ENCODE data around the gene MARCHF3. TPM values are rescaled to one million over a fixed set of nuclear protein-coding genes. Genes with fewer than 3 reads are reported as not detected.
"Not testable (repeated sequence)": the region's sequence is repeated elsewhere in the genome, so short reads cannot be mapped to it uniquely, and the experiment has no call there.

The MARCHF3 gene
- total RNA-seq, 1 experiment from 2014 or later, result 7.5 TPM

DNA sequence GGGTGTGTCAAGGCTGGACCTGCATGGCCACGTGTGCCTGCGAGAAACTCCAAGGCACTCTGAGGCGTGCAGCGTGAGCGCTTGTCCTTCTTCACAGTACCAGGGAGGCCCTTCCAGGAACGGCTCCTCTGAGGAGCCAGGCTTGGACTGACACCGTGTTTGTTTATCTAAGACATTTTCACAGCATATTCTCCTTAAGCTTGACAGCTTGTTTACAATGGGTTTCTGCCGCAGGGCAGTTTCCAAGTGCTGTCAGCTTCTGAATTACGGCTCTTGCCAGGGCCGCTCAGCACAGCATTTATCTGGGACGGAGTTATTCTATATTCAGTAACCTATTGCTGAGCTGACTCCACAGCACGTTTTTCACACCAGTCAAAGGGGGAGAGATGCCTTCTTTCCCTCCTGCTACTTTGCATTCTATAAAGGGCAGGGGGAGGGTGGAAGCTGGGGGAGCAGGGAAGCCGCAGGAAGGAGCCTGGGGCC, 155.0 kb downstream of the MARCHF3 start:
- DNase-seq (ENCODE audit: low read depth), result no peak

GRCh38 chr5:126872561-126873354, 157.6 kb downstream of the MARCHF3 start:
- DNase-seq (ENCODE audit: low read depth), result no peak

GRCh38 chr5:126871441-126871840, 158.9 kb downstream of the MARCHF3 start:
- no peak for DNase-seq (ENCODE audit: low read depth)

DNA sequence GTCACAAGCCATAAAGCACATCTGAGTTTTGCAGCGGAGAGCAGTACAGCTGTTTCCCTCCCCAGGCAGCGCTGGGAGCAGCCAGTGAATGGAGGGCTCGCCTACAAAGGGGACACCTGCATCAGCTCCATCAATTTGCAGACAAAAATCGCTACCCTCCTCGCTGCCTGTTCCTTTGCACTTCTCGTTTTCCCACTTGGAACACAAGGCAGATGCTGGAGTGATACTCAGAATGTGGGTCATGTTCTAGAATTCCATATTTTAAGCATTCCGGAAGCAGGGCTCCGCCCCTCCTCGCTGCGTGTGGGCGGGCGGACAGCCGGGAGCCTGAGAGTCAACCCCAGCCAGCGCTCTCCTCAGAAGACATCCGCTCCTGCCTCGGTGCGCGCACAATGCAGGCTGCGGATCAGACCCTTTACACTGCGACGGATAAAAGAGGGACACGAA, 161.3 kb downstream of the MARCHF3 start:
- DNase-seq (ENCODE audit: low read depth), result no peak

- no peak for DNase-seq (ENCODE audit: low read depth)
Observed at GRCh38 chr5:126868338-126869004, 161.9 kb downstream of the MARCHF3 start.

DNA sequence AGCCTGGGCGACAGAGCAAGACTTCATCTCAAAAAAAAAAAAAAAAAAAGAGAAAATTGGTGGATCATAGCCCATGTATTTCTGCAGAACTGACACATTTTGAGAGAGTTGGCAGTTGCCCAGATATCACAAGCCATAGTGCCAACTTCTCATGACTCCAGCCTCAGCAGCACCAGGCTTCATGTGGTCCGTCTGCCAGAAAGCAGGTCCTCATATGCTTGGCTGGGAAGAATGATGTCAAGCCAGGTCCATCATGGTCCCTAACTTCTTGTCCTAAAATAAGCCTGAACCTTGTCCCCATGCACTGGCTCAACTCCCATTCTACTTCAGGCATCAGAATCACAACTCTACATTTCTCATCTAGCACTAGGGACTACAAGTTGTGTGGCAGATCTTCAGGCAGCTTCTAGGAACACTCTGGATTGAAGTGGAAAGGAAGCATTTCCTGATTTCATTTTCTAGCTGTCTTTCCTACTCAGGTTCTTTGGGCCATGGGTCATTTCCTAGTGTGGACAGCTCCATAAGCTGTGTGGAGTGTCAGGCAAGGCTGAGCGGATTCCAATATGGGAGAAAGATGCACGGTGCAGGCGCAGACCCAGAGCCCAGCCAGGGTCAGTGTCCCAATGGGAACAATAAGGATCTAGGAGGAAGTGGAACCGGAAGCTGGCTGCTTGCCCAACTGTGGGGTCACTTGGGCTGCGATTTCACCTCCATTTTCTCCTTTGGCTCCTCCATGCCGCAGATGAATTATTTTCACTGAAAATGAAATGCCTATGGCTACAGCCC, 163.3 kb downstream of the MARCHF3 start:
- DNase-seq (ENCODE audit: low read depth), result no peak

DNA sequence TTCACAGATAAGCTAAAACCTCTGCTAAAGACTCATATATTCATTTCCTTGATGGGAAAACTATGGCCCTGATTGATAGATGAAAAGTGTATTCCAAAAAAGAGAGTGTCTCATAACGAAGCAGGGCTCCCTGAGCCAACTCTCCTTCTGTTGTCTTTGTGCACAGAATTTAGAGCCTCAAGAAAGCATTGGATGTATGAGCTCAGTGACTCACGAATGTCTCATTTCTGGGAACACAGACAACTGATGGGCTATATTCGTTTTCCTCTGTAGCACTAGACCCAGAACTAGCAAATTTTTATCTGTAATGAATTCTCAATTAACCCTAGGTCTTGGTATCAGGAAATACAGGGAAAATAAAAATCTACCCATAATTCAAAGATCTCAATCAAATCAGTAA, 165.1 kb downstream of the MARCHF3 start:
- DNase-seq (ENCODE audit: low read depth), result peak; percentile 45

DNA sequence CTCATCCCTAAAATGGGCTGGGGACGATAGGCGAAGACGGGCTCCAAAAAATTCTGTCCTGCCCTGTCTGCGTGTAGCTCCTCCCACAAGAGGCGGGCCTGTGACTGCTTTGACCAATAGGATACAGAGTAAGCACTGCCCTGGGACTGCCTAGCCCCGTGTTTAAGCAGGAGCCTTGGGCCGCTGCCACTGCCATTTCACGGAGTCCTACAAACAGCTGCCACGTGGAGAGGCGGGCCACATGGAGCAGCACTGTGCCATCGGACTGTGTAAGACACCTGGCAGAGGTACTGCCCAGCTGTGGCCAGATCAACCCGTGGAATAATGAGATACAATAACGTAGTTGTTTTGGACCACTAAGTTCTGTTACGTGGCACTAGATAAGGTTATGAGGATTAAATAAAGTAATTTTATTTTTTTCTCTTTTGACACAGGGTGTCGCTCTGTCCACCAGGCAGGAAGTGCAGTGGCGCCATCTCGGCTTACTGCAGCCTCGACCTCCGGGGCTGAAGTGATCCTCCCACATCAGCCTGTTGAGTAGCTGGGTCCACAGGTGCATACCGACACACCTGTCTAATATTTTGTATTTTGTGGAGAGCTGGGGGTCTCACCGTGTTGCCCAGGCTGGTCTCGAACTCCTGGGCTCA, 166.2 kb downstream of the MARCHF3 start:
- DNase-seq (ENCODE audit: low read depth), result no peak

DNA sequence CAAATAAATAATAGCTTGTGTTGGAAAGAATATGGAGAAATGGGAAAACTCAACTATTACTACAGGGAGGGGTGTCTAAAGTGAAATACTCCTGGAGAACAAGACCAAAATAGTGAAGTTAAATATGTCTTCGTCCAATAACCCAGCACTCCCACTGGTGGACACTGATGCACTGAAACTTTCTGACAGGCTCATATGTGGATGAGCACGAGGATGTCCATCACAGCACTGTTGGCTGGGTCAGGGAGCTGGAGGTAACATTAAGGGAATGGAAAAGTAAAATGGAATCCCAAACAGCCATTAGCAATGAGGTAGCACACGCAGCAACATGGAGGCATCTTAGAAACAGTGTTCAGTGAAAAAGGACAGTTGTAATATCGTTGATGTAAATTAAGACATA, 167.0 kb downstream of the MARCHF3 start:
- DNase-seq (ENCODE audit: low read depth), result no peak

DNA sequence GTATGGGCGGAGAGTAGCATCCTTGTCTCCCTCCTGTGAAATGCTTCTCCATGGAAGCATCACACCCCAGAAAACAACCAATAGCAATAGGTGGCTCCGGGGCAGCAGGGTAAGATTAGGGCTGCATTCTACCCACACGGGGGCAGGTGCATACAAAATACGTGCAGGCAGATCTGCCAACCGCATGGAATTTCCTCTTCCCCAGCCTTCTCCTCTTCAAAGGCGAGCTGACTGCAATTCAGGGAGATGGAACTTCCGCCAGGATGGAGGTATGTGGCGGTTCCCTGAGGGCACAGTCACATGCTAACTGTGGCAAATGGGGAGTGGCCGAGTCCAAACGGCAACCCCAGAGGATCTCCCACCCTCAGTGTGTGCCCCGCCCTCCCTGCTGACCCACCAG, 171.9 kb downstream of the MARCHF3 start:
- no peak for DNase-seq (ENCODE audit: low read depth)

- DNase-seq (ENCODE audit: low read depth), result no peak
Observed at GRCh38 chr5:126857472-126858410, 172.6 kb downstream of the MARCHF3 start.

DNA sequence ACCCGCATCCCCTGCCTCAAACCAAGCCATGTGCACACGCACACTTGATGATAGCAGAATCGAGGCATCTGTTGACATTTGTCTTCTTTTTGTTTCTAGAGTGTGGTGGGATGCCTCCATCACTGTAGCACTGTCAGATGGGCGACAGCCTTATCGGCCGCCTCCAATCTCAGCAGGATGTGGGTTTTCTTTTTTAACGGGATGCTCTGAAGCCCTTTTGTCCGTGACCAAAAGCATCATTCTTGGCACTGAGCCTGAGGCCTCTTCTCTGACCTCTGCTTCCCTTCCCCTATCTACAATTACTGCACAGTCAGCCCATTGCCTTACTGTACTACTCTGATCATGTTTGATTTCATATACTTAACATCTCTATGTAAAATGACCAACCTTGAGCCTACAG, 175.1 kb downstream of the MARCHF3 start:
- no peak for DNase-seq (ENCODE audit: low read depth)

DNA sequence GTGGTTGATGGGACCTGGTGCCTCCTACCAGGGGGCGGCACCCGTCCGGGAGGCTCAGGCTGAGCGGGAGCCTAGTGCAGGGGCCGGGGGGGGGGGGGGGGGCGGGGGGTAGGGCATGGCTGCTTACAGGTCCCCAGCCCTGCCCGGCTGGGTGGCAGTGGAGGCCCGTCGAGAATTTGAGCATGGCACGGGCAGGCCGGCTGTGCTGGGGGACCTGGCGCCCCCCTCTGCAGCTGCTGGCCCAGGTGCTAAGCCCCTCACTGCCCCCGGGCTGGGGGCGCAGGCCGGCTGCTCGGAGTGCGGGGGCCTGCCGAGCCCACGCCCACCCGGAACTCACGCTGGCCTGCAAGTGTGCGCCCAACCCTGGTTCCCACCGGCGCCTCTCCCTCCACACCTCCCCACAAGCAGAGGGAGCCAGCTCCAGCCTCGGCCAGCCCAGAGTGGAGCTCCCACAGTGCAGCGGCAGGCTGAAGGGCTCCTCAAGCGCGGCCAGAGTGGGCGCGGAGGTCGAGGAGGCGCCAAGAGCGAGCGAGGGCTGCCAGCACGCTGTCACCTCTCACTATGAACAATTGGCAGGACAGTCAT, 175.7 kb downstream of the MARCHF3 start:
- DNase-seq (ENCODE audit: low read depth), result no peak

DNA sequence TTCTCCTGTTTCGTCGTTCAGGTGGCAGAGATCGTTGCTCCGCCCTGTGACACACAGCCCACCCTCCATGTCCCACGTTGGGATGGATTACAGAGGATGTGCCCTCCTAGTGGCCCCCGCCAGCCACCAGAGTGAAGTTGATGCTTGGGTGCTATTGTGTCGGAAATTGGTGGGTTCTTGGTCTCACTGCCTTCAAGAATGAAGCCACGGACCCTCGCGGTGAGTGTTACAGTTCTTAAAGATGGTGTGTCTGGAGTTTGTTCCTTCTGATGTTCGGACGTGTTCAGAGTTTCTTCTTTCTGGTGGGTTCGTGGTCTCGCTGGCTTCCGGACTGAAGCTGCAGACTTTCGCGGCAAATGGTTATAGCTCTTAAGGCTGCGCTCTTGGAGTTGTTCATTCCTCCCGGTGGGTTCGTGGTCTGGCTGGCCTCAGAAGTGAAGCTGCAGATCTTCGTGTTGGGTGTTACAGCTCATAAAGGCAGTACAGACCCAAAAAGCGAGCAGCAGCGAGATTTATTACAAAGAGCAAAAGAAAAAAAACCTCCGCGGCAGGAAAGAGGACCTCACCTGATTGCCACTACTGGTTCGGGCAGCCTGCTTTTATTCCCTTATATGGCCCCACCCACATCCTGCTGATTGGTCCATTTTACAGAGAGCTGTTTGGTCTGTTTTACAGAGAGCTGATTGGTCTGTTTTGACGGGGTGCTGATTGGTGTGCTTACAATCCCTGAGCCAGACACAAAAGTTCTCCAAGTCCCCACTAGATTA, 176.6 kb downstream of the MARCHF3 start:
- DNase-seq (ENCODE audit: low read depth), result not testable (repeated sequence)

DNA sequence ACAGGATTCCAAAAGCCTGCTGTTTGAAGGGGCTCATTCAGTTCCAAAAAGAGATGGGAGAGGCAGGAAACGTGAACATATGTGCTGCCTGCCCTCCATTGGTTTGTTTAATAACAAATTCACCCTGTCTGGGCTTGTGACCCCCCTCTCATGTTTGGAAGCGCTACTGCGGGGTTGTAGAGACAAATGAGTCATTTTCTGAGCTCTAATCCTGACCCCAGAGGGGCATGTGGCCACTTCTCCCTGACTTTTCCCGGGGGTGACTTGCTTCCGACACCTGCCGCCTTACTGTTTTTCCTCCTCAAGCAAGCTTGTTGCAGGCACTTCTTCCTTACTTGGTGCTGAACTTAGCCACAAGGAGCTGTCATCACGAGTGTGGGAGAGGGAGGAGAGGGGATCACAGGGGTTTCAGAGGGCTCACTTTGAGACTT, 177.5 kb downstream of the MARCHF3 start:
- no peak for DNase-seq (ENCODE audit: low read depth)

GRCh38 chr5:126852091-126852571, 178.2 kb downstream of the MARCHF3 start:
- no peak for DNase-seq (ENCODE audit: low read depth)

DNA sequence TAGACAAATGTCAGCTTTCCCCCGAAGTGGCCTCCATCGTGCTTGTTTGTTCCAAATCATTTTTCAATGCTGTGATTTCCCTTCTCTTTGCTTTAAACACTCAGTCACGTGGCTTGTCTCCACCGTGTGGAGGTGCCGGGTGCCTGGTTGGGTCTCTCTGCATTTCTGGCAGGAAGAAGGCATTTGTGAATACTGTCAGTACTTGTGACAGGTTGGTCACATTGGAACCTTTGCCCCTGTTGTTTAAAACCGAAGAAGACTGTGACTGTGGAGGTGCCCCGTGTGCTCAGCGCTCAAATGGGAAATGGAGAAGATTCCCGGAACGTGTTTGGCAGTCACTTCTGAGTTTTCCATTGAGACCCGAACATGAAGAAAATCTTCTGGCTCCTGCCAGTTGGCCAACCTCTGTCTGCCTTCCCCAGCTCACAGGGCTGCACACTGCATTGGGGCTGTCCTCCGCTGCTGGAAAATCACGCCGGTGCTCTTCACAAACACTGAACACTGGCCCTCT, 178.8 kb downstream of the MARCHF3 start:
- no peak for DNase-seq (ENCODE audit: low read depth)

DNA sequence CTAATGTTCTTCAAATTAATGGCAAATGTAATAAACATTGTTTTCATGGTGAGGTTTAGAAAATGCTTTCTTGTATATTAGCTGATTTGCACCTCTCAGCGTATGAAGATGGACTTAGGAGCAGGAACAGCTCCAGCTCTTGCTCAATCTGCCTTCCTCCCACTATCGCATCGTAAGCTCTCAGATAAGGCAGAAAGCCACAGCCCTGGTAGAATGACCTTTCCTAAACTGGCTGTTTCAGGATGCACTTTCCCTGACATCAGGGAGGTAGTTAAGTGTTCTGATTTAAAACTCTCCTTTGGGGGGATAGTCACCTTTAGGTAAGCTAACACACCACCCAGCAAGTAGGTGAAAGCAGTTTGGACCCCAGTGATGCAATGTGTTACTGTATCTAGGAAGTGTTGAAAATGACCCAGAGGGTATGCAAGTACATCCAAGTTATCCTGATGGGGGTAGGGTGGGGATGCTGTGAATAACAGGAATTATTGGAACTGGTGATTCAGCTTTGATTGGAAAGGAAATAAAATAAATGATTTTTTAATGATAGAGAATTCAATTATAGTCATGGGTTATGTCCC, 181.2 kb downstream of the MARCHF3 start:
- no peak for DNase-seq (ENCODE audit: low read depth)

DNA sequence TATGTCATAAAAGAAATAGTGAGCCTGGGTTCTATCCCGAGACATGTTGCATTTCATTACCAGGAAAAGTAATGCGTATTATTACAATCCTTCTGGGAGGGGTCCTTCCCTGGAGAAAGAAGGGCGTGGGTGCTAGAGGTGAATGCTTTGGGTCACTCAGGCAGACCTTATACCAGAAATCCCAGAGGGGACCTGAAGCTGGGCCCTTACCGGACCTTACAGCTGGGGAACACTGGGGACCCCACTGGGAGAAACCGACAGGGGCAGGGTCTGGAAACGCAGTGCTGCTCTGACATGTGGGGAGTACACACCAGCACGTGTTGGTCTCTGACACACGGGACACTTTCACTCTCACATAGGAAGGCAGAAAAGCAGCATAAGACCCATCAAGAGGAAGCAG, 182.1 kb downstream of the MARCHF3 start:
- no peak for DNase-seq (ENCODE audit: low read depth)

All from Daoy (cell line).